Activated CD8-positive, alpha-beta memory T cell treated with anti-CD3 and anti-CD28 coated beads for 48 hours (primary cell): ENCODE results near the gene KPNB1.
"Not testable (repeated sequence)": the region's sequence is repeated elsewhere in the genome, so short reads cannot be mapped to it uniquely, and the experiment has no call there.

Experiments
- DNase-seq, 3 experiments: peaks; one replicate each; pipeline ENCODE4 v3.0.0-alpha.2; 2020; ENCODE audit warnings: low read depth in 2 of 3, low spot score in 2 of 3

The KPNB1 gene

GRCh38 chr17:47676510-47677165 lies 26.9 kb downstream of the KPNB1 start:
- no peak for DNase-seq

GRCh38 chr17:47678196-47678595 lies 28.5 kb downstream of the KPNB1 start:
- DNase-seq, result no peak

- no peak for DNase-seq
These were observed 32.4 kb downstream of the KPNB1 start for GRCh38 chr17:47682138-47682537.

GRCh38 chr17:47682727-47683126 lies 33.0 kb downstream of the KPNB1 start:
- not testable (repeated sequence) for DNase-seq

GRCh38 chr17:47684025-47684424 lies 34.3 kb downstream of the KPNB1 start:
- no peak for DNase-seq

GRCh38 chr17:47684535-47685193 lies 34.9 kb downstream of the KPNB1 start:
- DNase-seq, result no peak

- no peak for DNase-seq
These were observed 36.0 kb downstream of the KPNB1 start for GRCh38 chr17:47685556-47686275.

- no peak for DNase-seq
These were observed 36.5 kb downstream of the KPNB1 start for GRCh38 chr17:47686276-47686635.

- DNase-seq, result no peak
These were observed 37.1 kb downstream of the KPNB1 start for GRCh38 chr17:47686664-47687327.

- DNase-seq, result no peak
These were observed 37.6 kb downstream of the KPNB1 start for GRCh38 chr17:47687328-47687690.

- DNase-seq, result no peak
These were observed 38.0 kb downstream of the KPNB1 start for GRCh38 chr17:47687748-47688147.

GRCh38 chr17:47690121-47690520 lies 40.4 kb downstream of the KPNB1 start:
- DNase-seq, result no peak

GRCh38 chr17:47692137-47692894 lies 42.6 kb downstream of the KPNB1 start:
- no peak for DNase-seq

GRCh38 chr17:47692895-47693730 lies 43.4 kb downstream of the KPNB1 start:
- no peak for DNase-seq

GRCh38 chr17:47693731-47694580 lies 44.2 kb downstream of the KPNB1 start, which contains the start of gene TBKBP1:
Gene TBKBP1 (plus strand): TSS chr17:47694161. CDS start chr17:47696113, 1,952 bp downstream.
- no peak for DNase-seq

GRCh38 chr17:47694581-47695428 lies 45.1 kb downstream of the KPNB1 start:
- no peak for DNase-seq

GRCh38 chr17:47695429-47696376 lies 46.0 kb downstream of the KPNB1 start:
- no peak for DNase-seq
